ENCODE measurements around the gene NCKAP5. TPM values are rescaled to one million over a fixed set of nuclear protein-coding genes. Genes with fewer than 3 reads are reported as not detected.

The NCKAP5 gene
- total RNA-seq, 4 donors from 2014 or later, result 0.03 to 0.55 (median 0.33) TPM

- ATAC-seq, result no peak
- H3K4me3 ChIP-seq, result no peak overlapping the region
- TF ChIP-seq POLR2A (IDR thresholded peaks at IDR 0.05) (no peak), CTCF (IDR thresholded peaks at IDR 0.05 in 4 of 5, conservative IDR thresholded peaks at IDR 0.05 in 1 of 5) (no peak)
- H3K9me3 ChIP-seq, result no peaks in the 10 kb centered on the region
- in situ Hi-C loops (cut with MboI; ENCODE audit: low sequenced_read_pairs in 4 of 4), result no loop called here
- H3K27ac ChIP-seq, result no peak overlapping the region
- intact Hi-C loops (cut with DNase I; ENCODE audit: low total_unique reads), result no loop called here
- DNase-seq, result no peak
- no peaks in the 10 kb centered on the region for H3K36me3 ChIP-seq
- H3K4me1 ChIP-seq, result no peaks in the 10 kb centered on the region
- H3K27me3 ChIP-seq, result no peaks in the 10 kb centered on the region
Observed at GRCh38 chr2:132804051-132804450, 764.2 kb downstream of the NCKAP5 start.

DNA sequence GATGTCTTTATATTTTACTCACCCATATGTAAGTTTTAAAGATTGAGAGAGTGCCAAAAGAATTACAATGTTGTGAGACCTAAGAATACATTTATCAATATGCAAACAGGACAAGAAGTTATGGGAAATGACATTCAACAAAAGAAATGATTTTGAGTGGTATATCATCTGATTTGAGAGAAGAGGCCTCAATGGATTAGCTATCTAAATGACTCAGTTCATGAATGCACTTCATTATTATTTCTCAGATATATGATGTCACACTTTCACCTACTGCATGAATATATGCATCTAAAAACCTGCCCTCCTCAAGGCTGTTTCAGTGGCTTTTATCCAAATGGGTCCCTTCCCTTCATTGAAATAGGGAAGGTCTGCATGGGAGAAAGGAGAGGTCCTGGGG, 769.9 kb downstream of the NCKAP5 start:
- Histone ChIP-seq H3K27ac (no peak overlapping the region), H3K4me3 (no peak overlapping the region), H3K36me3 (no peaks in the 10 kb centered on the region), H3K4me1 (no peaks in the 10 kb centered on the region), H3K27me3 (no peaks in the 10 kb centered on the region), H3K9me3 (no peaks in the 10 kb centered on the region)
- ATAC-seq, result no peak
- intact Hi-C loops (cut with DNase I; ENCODE audit: low total_unique reads) (no loop called here), in situ Hi-C loops (cut with MboI; ENCODE audit: low sequenced_read_pairs in 4 of 4) (no loop called here)
- TF ChIP-seq POLR2A (IDR thresholded peaks at IDR 0.05), result no peak
- TF ChIP-seq CTCF (IDR thresholded peaks at IDR 0.05 in 4 of 5, conservative IDR thresholded peaks at IDR 0.05 in 1 of 5), result no peak
- DNase-seq, result no peak

GRCh38 chr2:132797556-132797955, 770.7 kb downstream of the NCKAP5 start:
- H3K9me3 ChIP-seq, result no peaks in the 10 kb centered on the region
- H3K27me3 ChIP-seq, result no peaks in the 10 kb centered on the region
- no peak for DNase-seq
- in situ Hi-C loops (cut with MboI; ENCODE audit: low sequenced_read_pairs in 4 of 4), result no loop called here
- no peak overlapping the region for H3K4me3 ChIP-seq
- intact Hi-C loops (cut with DNase I; ENCODE audit: low total_unique reads), result no loop called here
- no peaks in the 10 kb centered on the region for H3K4me1 ChIP-seq
- TF ChIP-seq POLR2A (IDR thresholded peaks at IDR 0.05) (no peak), CTCF (IDR thresholded peaks at IDR 0.05 in 4 of 5, conservative IDR thresholded peaks at IDR 0.05 in 1 of 5) (no peak)
- H3K36me3 ChIP-seq, result no peaks in the 10 kb centered on the region
- ATAC-seq, result no peak
- no peak overlapping the region for H3K27ac ChIP-seq

- DNase-seq, result no peak
- intact Hi-C loops (cut with DNase I; ENCODE audit: low total_unique reads), result no loop called here
- Histone ChIP-seq H3K36me3 (no peaks in the 10 kb centered on the region), H3K27me3 (no peaks in the 10 kb centered on the region), H3K4me3 (no peak overlapping the region), H3K9me3 (no peaks in the 10 kb centered on the region), H3K4me1 (no peaks in the 10 kb centered on the region), H3K27ac (no peak overlapping the region)
- ATAC-seq, result no peak
- in situ Hi-C loops (cut with MboI; ENCODE audit: low sequenced_read_pairs in 4 of 4), result no loop called here
- TF ChIP-seq CTCF (IDR thresholded peaks at IDR 0.05 in 4 of 5, conservative IDR thresholded peaks at IDR 0.05 in 1 of 5), result no peak
- no peak for TF ChIP-seq POLR2A (IDR thresholded peaks at IDR 0.05)
Observed at GRCh38 chr2:132797071-132797470, 771.2 kb downstream of the NCKAP5 start.

DNA sequence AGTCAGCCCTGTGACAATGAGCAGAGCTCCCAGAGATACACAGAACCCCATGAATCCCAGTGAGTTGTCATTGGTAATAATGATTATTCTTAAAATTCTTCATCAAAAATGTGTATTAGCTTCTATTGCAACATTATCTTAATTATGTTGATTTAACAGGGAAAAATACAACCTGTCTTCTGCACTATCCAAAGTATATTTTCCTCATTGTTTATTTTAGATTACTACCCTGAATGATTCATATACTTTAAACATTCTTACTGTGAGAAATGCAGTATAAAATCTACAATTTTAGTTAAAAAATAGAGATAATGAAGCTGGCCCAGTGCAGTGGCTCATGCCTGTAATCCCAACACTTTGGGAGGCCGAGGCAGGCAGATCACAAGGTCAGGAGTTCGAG, 773.0 kb downstream of the NCKAP5 start:
- Histone ChIP-seq H3K4me1 (no peaks in the 10 kb centered on the region), H3K27ac (no peak overlapping the region), H3K27me3 (no peaks in the 10 kb centered on the region), H3K36me3 (no peaks in the 10 kb centered on the region), H3K9me3 (no peaks in the 10 kb centered on the region), H3K4me3 (no peak overlapping the region)
- ATAC-seq, result no peak
- no peak for DNase-seq
- intact Hi-C loops (cut with DNase I; ENCODE audit: low total_unique reads) (no loop called here), in situ Hi-C loops (cut with MboI; ENCODE audit: low sequenced_read_pairs in 4 of 4) (no loop called here)
- no peak for TF ChIP-seq CTCF (IDR thresholded peaks at IDR 0.05 in 4 of 5, conservative IDR thresholded peaks at IDR 0.05 in 1 of 5)
- TF ChIP-seq POLR2A (IDR thresholded peaks at IDR 0.05), result no peak
